GM19025 (cell line): ENCODE measurements around the gene CFAP299.
"Not testable (repeated sequence)": the region's sequence is repeated elsewhere in the genome, so short reads cannot be mapped to it uniquely, and the experiment has no call there.

Source experiments
- ATAC-seq: cut with Tn5 transposase; IDR thresholded peaks from one replicate; pipeline ENCODE4 v1.9.1; 2021; ENCODE audit warnings: mild to moderate bottlenecking, low read depth, moderate library complexity; ENCODE audit not compliant: unreplicated experiment

CFAP299 gene

GRCh38 chr4:80793660-80794059 lies 458.1 kb downstream of the CFAP299 start:
- not testable (repeated sequence) for ATAC-seq

GRCh38 chr4:80798082-80798481 lies 462.6 kb downstream of the CFAP299 start:
- ATAC-seq: no peak

DNA sequence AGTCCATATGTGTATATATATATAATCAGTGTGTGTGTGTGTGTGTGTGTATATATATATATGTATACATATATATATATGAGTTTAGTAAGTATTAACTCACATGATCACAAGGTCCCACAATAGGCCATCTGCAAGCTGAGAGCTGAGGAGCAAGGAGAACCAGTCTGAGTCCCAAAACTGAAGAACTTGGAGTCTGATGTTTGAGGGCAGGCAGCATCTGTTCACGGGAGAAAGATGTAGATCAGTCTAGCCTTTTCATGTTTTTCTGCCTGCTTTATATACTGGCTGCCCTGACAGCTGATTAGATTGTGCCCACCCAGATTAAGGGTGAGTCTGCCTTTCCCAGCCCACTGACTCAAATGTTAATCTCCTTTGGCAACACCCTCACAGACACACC lies 465.2 kb downstream of the CFAP299 start:
- not testable (repeated sequence) for ATAC-seq

GRCh38 chr4:80803337-80803736 lies 467.8 kb downstream of the CFAP299 start:
- no peak for ATAC-seq

- ATAC-seq: no peak
Observed at GRCh38 chr4:80806472-80806871, 470.9 kb downstream of the CFAP299 start.

GRCh38 chr4:80809039-80809729 lies 473.7 kb downstream of the CFAP299 start:
- ATAC-seq: no peak

DNA sequence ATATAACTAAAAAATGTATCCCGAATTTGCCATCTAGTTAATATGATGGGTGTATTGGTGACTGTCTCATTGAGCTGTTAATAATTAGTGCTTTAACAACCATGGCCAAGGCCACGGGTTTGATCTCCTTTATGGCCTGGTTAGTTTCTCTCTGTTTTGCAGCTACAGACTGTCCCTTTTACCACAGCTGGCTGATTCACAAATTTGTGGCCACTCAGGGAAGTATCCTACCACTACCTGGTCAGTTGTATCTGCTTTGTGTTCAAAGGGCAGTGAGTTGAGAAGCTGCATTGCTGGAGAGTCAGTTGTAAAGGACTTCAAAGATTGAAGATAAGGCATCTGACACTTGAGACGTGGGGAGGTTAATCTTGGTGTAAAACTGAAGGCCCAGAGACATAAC lies 475.9 kb downstream of the CFAP299 start:
- no peak for ATAC-seq

DNA sequence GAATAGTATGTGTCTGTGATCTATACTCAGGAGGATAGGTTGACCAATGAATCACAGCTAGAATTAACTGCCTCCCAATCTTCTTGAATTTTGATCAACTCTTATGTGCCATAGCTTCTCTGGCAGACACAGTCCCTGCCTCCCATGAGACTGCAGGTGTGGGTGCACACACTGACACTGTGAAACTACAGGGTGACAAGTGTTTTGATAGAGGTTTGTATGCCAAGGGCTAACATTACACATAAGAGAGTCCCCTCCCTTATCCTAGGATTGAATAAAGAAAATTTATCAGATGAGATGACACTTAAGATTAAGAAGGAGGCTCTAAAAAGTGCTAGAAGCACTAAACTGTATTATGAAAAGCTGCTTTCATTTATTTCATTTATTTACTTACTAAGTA lies 476.6 kb downstream of the CFAP299 start:
- ATAC-seq: no peak

DNA sequence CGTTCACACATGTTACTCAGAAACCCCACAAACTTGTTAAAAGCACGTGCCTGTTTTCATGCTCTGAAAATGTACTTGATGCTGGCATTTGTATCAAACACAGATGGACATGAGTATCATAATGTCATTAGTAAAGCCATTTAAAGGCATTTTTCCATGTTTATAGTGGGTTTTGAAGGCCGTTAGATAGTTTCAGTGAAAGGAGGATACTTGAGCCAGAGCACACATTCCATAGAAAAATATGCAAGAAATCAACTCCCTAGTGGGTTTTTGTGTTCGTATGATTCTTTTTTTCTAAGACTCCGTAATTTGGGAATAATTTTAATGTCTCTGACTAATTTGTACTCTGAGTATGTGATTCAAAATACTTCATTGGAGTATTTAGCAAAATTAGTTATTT lies 478.7 kb downstream of the CFAP299 start:
- ATAC-seq: no peak

- ATAC-seq: no peak
Observed at GRCh38 chr4:80831383-80832361, 496.1 kb downstream of the CFAP299 start.

GRCh38 chr4:80839281-80839680 lies 503.8 kb downstream of the CFAP299 start:
- no peak for ATAC-seq

GRCh38 chr4:80839792-80840191 lies 504.3 kb downstream of the CFAP299 start:
- no peak for ATAC-seq

- no peak for ATAC-seq
Observed at GRCh38 chr4:80840396-80840795, 504.9 kb downstream of the CFAP299 start.

- no peak for ATAC-seq
Observed at GRCh38 chr4:80841587-80842281, 506.2 kb downstream of the CFAP299 start.

DNA sequence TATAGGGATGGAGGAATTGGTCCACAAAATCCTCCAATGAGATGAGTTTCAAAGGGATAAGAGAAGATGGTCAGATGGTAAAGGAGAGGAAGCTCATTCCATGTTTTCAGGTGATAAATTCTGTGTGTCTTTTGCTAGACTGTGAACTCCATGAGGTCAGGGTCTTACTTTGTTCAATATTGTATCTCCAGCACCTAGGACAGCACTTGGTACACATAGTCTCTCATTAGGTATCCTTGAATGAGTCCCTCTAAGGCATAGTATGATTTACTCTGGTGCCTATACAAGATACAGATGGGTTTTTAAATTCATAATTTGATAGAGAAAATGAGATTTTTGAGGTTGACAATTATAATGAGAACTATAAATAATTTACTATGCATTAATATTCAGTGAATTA lies 510.7 kb downstream of the CFAP299 start:
- no peak for ATAC-seq

GRCh38 chr4:80852061-80852460 lies 516.5 kb downstream of the CFAP299 start:
- ATAC-seq: no peak

- no peak for ATAC-seq
Observed at GRCh38 chr4:80873571-80873970, 538.0 kb downstream of the CFAP299 start.

GRCh38 chr4:80874979-80875378 lies 539.4 kb downstream of the CFAP299 start:
- ATAC-seq: no peak

GRCh38 chr4:80875642-80876041 lies 540.1 kb downstream of the CFAP299 start:
- peak; percentile 65 for ATAC-seq

- ATAC-seq: peak; percentile 79
Observed at GRCh38 chr4:80876810-80877209, 541.3 kb downstream of the CFAP299 start.

GRCh38 chr4:80878218-80878617 lies 542.7 kb downstream of the CFAP299 start:
- no peak for ATAC-seq
